SK-N-SH treated with all-trans-retinoic acid at 6 μM for 48 hours (cell line): Measurements from ENCODE around the gene KLF9.

Source experiments
- ATAC-seq: fragments of 200-7000 bp; cut with Tn5 transposase; 3 replicates; pipeline ENCODE4 v1.9.1; 2020; ENCODE audit warnings: mild to moderate bottlenecking, moderate library complexity
- ARNTL ChIP-seq: fragments of 450-650 bp; formaldehyde crosslinking; IDR thresholded peaks from 2 replicates; pipeline ENCODE4 v1.5.0; 2020; ENCODE audit warnings: low read depth, mild to moderate bottlenecking, moderate library complexity, borderline replicate concordance
- BACH2 ChIP-seq: fragments of 250-450 bp; sonication (Bioruptor Pico); IDR thresholded peaks from 2 replicates; pipeline ENCODE4 v1.9.0; 2021; ENCODE audit warnings: mild to moderate bottlenecking, borderline replicate concordance
- CSDC2 ChIP-seq: fragments of 250-450 bp; sonication (Bioruptor Pico); IDR thresholded peaks from 2 replicates; pipeline ENCODE4 v1.5.0; 2020; ENCODE audit warnings: mild to moderate bottlenecking, moderate library complexity
- ESRRG ChIP-seq: fragments of 250-450 bp; sonication (Bioruptor Pico); IDR thresholded peaks from 2 replicates; pipeline ENCODE4 v1.6.1; 2021; ENCODE audit warnings: mild to moderate bottlenecking
- GLIS3 ChIP-seq: fragments of 250-450 bp; sonication (Bioruptor Pico); IDR thresholded peaks from 2 replicates; pipeline ENCODE4 v1.5.0; 2020; ENCODE audit warnings: mild to moderate bottlenecking, moderate library complexity
- ISL1 ChIP-seq: fragments of 250-450 bp; sonication (Bioruptor Pico); IDR thresholded peaks from 2 replicates; pipeline ENCODE4 v2.1.2; 2022; ENCODE audit warnings: mild to moderate bottlenecking, moderate library complexity
- OSR1 ChIP-seq: fragments of 250-450 bp; sonication (Bioruptor Pico); IDR thresholded peaks from 2 replicates; pipeline ENCODE4 v1.8.0; 2022; ENCODE audit warnings: moderate library complexity, mild to moderate bottlenecking, inconsistent platforms
- PPARA ChIP-seq: fragments of 250-450 bp; sonication (Bioruptor Pico); IDR thresholded peaks from 2 replicates; pipeline ENCODE4 v1.5.0; 2020; ENCODE audit warnings: mild to moderate bottlenecking, borderline replicate concordance
- SNAI2 ChIP-seq: fragments of 250-450 bp; sonication (Bioruptor Pico); IDR thresholded peaks from 2 replicates; pipeline ENCODE4 v1.5.0; 2020; ENCODE audit warnings: mild to moderate bottlenecking, moderate library complexity
- TCF4 ChIP-seq: fragments of 250-450 bp; sonication (Bioruptor Pico); IDR thresholded peaks from 2 replicates; pipeline ENCODE4 v1.8.0; 2021; ENCODE audit warnings: mild to moderate bottlenecking, moderate library complexity, borderline replicate concordance
- ZC3H10 ChIP-seq: fragments of 250-450 bp; sonication (Bioruptor Pico); IDR thresholded peaks from 2 replicates; pipeline ENCODE4 v1.5.1; 2021; ENCODE audit warnings: mild to moderate bottlenecking, moderate library complexity
- ZFP30 ChIP-seq: fragments of 450-650 bp; formaldehyde crosslinking; IDR thresholded peaks from 2 replicates; pipeline ENCODE4 v1.5.0; 2022; ENCODE audit warnings: mild to moderate bottlenecking, moderate library complexity
- ZNF70 ChIP-seq: fragments of 450-650 bp; formaldehyde crosslinking; IDR thresholded peaks from 2 replicates; pipeline ENCODE4 v1.5.0; 2020; ENCODE audit warnings: mild to moderate bottlenecking, moderate library complexity
- TF ChIP-seq, protein P1 (sequence below): fragments of 250-450 bp; sonication (Bioruptor Pico); IDR thresholded peaks from 2 replicates; pipeline ENCODE4 v1.8.0; 2020; ENCODE audit warnings: mild to moderate bottlenecking, moderate library complexity, borderline replicate concordance
- TF ChIP-seq, protein P2 (sequence below): fragments of 250-450 bp; sonication (Bioruptor Pico); IDR thresholded peaks from 2 replicates; pipeline ENCODE4 v1.8.0; 2021; ENCODE audit warnings: low read depth, mild to moderate bottlenecking, moderate library complexity, borderline replicate concordance
- TF ChIP-seq, protein P3 (sequence below): fragments of 250-450 bp; sonication (Bioruptor Pico); IDR thresholded peaks from 2 replicates; pipeline ENCODE4 v1.5.1; 2021; ENCODE audit warnings: mild to moderate bottlenecking, moderate library complexity
- TF ChIP-seq, protein P4 (sequence below): fragments of 250-450 bp; sonication (Bioruptor Pico); IDR thresholded peaks from 2 replicates; pipeline ENCODE4 v1.5.1; 2020; ENCODE audit warnings: low read depth, mild to moderate bottlenecking, moderate library complexity
- TF ChIP-seq, protein P5 (sequence below): fragments of 250-450 bp; sonication (Bioruptor Pico); IDR thresholded peaks from 2 replicates; pipeline ENCODE4 v1.5.0; 2020; ENCODE audit warnings: mild to moderate bottlenecking, moderate library complexity

The KLF9 gene

DNA sequence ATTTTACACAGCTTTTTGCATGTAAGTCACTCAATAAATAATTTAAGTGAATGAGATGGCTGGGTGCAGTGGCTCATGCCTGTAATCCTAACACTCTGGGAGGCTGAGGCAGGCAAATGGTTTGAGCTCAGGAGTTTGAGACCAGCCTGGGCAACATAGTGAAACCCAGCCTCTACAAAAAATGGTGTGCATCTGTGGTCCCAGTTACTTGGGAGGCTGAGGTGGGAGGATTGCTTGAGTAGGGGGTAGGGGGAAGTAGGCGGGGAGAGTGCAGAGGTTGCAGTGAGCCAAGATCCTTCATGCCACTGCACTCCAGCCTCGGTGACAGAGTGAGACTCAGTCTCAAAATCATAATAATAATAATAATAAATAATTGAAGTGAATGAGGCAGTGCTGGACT is 10.2 kb downstream of the KLF9 start:
- ATAC-seq, result no peak

DNA sequence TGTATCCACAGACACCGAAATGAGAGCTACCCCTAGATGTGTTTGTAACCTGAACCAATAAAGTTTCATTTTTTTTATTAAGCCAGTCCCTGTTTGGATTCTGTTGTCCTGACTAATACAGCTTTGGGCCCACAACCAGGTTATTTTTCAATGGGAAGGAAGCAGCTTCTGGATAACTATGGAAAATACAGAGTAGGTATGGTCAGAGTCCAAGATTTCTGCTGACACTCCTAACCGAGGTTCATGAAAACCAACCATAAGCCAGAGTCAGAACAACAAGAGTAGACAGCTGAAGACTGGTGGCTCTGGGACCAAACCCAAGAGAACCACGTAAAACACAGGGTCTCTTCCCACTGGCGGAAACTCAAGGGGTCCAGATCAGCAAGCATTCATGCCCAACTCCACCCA is 10.8 kb downstream of the KLF9 start:
- no peak for ATAC-seq
- TF ChIP-seq, protein P1, sequence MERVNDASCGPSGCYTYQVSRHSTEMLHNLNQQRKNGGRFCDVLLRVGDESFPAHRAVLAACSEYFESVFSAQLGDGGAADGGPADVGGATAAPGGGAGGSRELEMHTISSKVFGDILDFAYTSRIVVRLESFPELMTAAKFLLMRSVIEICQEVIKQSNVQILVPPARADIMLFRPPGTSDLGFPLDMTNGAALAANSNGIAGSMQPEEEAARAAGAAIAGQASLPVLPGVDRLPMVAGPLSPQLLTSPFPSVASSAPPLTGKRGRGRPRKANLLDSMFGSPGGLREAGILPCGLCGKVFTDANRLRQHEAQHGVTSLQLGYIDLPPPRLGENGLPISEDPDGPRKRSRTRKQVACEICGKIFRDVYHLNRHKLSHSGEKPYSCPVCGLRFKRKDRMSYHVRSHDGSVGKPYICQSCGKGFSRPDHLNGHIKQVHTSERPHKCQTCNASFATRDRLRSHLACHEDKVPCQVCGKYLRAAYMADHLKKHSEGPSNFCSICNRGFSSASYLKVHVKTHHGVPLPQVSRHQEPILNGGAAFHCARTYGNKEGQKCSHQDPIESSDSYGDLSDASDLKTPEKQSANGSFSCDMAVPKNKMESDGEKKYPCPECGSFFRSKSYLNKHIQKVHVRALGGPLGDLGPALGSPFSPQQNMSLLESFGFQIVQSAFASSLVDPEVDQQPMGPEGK (CRISPR knock-in tag), result no peak
- TF ChIP-seq, protein P2, sequence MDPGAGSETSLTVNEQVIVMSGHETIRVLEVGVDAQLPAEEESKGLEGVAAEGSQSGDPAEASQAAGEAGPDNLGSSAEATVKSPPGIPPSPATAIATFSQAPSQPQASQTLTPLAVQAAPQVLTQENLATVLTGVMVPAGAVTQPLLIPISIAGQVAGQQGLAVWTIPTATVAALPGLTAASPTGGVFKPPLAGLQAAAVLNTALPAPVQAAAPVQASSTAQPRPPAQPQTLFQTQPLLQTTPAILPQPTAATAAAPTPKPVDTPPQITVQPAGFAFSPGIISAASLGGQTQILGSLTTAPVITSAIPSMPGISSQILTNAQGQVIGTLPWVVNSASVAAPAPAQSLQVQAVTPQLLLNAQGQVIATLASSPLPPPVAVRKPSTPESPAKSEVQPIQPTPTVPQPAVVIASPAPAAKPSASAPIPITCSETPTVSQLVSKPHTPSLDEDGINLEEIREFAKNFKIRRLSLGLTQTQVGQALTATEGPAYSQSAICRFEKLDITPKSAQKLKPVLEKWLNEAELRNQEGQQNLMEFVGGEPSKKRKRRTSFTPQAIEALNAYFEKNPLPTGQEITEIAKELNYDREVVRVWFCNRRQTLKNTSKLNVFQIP, result no peak
- TF ChIP-seq BACH2 (CRISPR knock-in tag) (no peak), ZFP30 (CRISPR knock-in tag) (no peak), ARNTL (no peak), GLIS3 (CRISPR knock-in tag) (no peak), SNAI2 (CRISPR knock-in tag) (no peak), PPARA (CRISPR knock-in tag) (no peak), ZC3H10 (CRISPR knock-in tag) (no peak), CSDC2 (no peak), TCF4 (CRISPR knock-in tag) (no peak)
- TF ChIP-seq, protein P3, sequence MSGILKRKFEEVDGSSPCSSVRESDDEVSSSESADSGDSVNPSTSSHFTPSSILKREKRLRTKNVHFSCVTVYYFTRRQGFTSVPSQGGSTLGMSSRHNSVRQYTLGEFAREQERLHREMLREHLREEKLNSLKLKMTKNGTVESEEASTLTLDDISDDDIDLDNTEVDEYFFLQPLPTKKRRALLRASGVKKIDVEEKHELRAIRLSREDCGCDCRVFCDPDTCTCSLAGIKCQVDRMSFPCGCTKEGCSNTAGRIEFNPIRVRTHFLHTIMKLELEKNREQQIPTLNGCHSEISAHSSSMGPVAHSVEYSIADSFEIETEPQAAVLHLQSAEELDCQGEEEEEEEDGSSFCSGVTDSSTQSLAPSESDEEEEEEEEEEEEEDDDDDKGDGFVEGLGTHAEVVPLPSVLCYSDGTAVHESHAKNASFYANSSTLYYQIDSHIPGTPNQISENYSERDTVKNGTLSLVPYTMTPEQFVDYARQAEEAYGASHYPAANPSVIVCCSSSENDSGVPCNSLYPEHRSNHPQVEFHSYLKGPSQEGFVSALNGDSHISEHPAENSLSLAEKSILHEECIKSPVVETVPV, result no peak
- TF ChIP-seq, protein P4, sequence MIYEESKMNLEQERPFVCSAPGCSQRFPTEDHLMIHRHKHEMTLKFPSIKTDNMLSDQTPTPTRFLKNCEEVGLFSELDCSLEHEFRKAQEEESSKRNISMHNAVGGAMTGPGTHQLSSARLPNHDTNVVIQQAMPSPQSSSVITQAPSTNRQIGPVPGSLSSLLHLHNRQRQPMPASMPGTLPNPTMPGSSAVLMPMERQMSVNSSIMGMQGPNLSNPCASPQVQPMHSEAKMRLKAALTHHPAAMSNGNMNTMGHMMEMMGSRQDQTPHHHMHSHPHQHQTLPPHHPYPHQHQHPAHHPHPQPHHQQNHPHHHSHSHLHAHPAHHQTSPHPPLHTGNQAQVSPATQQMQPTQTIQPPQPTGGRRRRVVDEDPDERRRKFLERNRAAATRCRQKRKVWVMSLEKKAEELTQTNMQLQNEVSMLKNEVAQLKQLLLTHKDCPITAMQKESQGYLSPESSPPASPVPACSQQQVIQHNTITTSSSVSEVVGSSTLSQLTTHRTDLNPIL (CRISPR knock-in tag), result no peak

More for the DNA sequence above, 10.2 kb downstream of the KLF9 start:
- TF ChIP-seq SNAI2 (CRISPR knock-in tag) (no peak), BACH2 (CRISPR knock-in tag) (no peak), ZFP30 (CRISPR knock-in tag) (no peak), TCF4 (CRISPR knock-in tag) (no peak), GLIS3 (CRISPR knock-in tag) (no peak), OSR1 (CRISPR knock-in tag) (no peak), ZNF70 (CRISPR knock-in tag) (no peak), ESRRG (CRISPR knock-in tag) (no peak), ISL1 (CRISPR knock-in tag) (no peak), PPARA (CRISPR knock-in tag) (no peak)
- TF ChIP-seq, protein P4 (CRISPR knock-in tag), result no peak
- TF ChIP-seq, protein P3, result no peak
- TF ChIP-seq, protein P1 (CRISPR knock-in tag), result no peak
- TF ChIP-seq, protein P2, result no peak
- TF ChIP-seq, protein P5, sequence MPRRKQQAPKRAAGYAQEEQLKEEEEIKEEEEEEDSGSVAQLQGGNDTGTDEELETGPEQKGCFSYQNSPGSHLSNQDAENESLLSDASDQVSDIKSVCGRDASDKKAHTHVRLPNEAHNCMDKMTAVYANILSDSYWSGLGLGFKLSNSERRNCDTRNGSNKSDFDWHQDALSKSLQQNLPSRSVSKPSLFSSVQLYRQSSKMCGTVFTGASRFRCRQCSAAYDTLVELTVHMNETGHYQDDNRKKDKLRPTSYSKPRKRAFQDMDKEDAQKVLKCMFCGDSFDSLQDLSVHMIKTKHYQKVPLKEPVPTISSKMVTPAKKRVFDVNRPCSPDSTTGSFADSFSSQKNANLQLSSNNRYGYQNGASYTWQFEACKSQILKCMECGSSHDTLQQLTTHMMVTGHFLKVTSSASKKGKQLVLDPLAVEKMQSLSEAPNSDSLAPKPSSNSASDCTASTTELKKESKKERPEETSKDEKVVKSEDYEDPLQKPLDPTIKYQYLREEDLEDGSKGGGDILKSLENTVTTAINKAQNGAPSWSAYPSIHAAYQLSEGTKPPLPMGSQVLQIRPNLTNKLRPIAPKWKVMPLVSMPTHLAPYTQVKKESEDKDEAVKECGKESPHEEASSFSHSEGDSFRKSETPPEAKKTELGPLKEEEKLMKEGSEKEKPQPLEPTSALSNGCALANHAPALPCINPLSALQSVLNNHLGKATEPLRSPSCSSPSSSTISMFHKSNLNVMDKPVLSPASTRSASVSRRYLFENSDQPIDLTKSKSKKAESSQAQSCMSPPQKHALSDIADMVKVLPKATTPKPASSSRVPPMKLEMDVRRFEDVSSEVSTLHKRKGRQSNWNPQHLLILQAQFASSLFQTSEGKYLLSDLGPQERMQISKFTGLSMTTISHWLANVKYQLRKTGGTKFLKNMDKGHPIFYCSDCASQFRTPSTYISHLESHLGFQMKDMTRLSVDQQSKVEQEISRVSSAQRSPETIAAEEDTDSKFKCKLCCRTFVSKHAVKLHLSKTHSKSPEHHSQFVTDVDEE, result no peak
